ENCODE data around the gene MFSD11.

GRCh38 chr17:76816590-76817135, 78.7 kb downstream of the MFSD11 start:
- TF ChIP-seq POLR2AphosphoS5 (IDR thresholded peaks at IDR 0.05) (no peak), POLR2A (IDR thresholded peaks at IDR 0.05) (no peak), EP300 (IDR thresholded peaks at IDR 0.05) (no peak)
- TF ChIP-seq, protein P1, sequence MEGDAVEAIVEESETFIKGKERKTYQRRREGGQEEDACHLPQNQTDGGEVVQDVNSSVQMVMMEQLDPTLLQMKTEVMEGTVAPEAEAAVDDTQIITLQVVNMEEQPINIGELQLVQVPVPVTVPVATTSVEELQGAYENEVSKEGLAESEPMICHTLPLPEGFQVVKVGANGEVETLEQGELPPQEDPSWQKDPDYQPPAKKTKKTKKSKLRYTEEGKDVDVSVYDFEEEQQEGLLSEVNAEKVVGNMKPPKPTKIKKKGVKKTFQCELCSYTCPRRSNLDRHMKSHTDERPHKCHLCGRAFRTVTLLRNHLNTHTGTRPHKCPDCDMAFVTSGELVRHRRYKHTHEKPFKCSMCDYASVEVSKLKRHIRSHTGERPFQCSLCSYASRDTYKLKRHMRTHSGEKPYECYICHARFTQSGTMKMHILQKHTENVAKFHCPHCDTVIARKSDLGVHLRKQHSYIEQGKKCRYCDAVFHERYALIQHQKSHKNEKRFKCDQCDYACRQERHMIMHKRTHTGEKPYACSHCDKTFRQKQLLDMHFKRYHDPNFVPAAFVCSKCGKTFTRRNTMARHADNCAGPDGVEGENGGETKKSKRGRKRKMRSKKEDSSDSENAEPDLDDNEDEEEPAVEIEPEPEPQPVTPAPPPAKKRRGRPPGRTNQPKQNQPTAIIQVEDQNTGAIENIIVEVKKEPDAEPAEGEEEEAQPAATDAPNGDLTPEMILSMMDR (IDR thresholded peaks at IDR 0.05) = peak; percentile 13 to 51 (median 38)

All from upper lobe of left lung (tissue), 4 donors.